ENCODE results near the gene SDF2.

DNA sequence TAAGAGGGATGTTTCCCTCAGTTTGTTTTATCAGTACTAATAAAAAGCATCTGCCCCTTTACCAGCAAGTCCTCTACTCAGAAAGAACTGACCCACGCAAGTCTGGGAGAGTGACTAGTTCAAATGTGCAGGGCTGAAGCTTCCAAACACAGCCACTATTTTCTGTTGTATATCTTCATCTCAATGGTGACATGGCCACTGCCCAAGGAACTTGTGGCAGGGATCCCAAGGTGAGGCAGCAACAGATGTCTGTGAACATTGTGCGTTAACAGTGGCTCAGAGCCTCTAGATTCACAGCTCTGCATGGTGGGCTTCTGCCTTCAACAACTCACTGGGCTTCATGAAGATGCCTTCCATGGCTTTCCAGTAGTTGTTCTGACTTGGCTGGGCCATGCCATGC lies 13.0 kb downstream of the SDF2 start:
- TF ChIP-seq CTCF (conservative IDR thresholded peaks at IDR 0.05; ENCODE audit: low read length) = no peak
- TF ChIP-seq EZH2phosphoT487 (IDR thresholded peaks at IDR 0.05; ENCODE audit: borderline replicate concordance) = no peak

Measured in Loucy (cell line).